GM12872 (cell line): ENCODE data around the gene CASP12.

ENCODE experiments used
- CTCF ChIP-seq: IDR thresholded peaks from 3 replicates; pipeline ENCODE4 v1.5.1; 2011; ENCODE audit warnings: low read depth, mild to moderate bottlenecking, low read length, moderate library complexity; ENCODE audit not compliant: insufficient read depth

CASP12 gene

GRCh38 chr11:104846216-104846615, 52.0 kb downstream of the CASP12 start:
- no peak for TF ChIP-seq CTCF

GRCh38 chr11:104844451-104844850, 53.8 kb downstream of the CASP12 start:
- TF ChIP-seq CTCF: no peak

- TF ChIP-seq CTCF: no peak
Measured at GRCh38 chr11:104843150-104843836, 55.0 kb downstream of the CASP12 start.

GRCh38 chr11:104841973-104842525, 56.2 kb downstream of the CASP12 start:
- no peak for TF ChIP-seq CTCF

GRCh38 chr11:104841185-104841584, 57.1 kb downstream of the CASP12 start:
- no peak for TF ChIP-seq CTCF

- no peak for TF ChIP-seq CTCF
Measured at GRCh38 chr11:104837969-104838639, 60.2 kb downstream of the CASP12 start.

- no peak for TF ChIP-seq CTCF
Measured at GRCh38 chr11:104836691-104837090, 61.6 kb downstream of the CASP12 start.
